HTERT RPE-1 (cell line): ENCODE data around the gene LRRC7.
"Not testable (repeated sequence)": the region's sequence is repeated elsewhere in the genome, so short reads cannot be mapped to it uniquely, and the experiment has no call there.

ENCODE experiments used
- in situ Hi-C: fragments of 300-500 bp; cut with MboI; formaldehyde crosslinking; loops from 4 replicates; pipeline ENCODE4 v1.14.3; 2020; ENCODE audit warnings: low sequenced_read_pairs

LRRC7 gene

DNA sequence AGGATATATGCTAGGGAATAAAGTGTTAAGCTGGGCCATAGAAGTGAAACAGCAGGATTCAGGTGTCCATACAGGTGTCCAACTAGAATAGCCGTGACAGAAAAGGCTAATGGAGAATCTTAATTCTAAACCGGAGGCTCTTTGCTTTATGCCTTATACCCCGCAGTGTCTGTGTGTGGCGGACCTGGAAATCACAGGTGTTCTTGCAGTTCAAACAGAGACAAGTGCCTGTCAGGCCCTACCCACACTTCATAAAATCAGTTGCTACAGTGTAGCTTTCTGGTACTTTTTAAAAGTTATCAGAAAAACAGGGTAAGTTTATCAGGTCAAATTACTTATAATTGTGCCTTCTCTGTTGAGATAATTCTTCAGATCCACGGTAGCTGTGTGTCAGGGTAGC is 293.9 kb downstream of the LRRC7 start:
- in situ Hi-C loops: no loop called here

DNA sequence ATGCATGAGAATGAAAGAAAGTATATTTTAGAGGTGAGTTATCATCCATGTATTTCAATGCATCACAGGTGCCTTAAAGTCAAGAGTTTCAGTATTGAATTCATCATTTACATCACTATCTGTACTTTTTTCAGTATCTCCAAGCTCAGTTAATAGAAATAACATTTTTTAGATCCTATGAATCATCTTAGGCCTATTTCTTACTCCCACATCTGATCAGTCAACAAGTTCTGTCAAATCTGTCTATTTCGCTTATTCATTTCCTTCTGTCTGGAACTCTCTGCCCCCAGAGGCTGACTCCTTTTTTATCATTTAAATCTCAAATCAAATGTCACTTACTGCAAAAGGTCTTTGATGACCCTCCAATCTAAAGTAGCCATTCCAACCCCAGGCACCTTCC is 295.2 kb downstream of the LRRC7 start:
- in situ Hi-C loops: no loop called here

DNA sequence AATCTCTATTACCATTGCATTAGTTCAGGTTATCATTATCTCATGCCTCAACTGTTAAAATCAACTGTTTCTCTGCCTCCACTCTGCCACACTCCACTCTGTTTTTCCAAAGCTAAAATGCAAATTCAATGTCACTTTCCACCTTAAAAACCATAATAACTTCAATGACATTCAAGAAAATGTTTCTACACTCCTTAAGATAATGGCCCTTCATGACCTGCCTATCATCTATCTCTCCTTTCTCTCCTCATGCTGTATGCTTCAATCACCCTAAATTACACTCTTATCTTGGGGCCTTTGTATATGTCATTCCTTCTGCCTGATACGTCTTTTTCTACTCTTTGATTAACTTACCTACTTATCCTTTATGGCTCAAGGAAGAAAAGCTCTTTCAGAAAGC is 296.0 kb downstream of the LRRC7 start:
- in situ Hi-C loops: no loop called here

DNA sequence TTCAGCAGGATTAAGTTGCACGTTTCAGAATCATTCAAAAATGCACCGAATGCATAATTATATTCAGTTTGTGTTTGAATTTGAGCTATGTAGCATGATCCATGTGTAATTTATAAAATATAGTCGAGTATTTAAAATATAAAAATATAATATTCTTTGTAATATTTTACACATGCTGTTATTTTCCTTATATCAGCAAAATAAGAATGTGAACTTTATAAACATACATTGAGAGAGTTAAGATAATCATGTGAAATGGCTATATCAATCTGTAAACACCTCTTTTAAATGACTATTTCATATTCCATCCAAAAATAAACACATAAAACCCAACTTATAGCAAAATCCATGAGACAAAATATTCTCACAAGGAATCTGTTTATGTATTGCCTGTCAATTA is 303.7 kb downstream of the LRRC7 start:
- in situ Hi-C loops: no loop called here

DNA sequence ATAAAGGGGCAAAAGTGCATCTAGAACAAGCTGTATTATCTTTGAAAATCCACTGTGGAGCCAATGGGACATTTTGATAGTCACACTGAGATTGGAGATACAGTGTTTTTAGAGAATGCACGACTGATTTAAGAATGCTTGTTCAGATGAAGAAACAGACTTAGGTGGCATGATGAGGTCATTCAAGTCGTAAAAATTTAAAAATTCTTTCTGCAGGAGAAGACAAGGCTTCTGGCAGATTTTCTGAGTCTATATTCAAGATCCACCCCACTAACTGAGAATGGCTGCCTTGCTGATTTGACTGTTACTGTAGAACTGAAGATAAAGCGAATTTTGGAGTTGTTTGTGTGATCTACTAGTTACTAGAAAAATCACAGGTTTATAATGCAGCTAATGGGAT is 310.6 kb downstream of the LRRC7 start:
- in situ Hi-C loops: no loop called here

DNA sequence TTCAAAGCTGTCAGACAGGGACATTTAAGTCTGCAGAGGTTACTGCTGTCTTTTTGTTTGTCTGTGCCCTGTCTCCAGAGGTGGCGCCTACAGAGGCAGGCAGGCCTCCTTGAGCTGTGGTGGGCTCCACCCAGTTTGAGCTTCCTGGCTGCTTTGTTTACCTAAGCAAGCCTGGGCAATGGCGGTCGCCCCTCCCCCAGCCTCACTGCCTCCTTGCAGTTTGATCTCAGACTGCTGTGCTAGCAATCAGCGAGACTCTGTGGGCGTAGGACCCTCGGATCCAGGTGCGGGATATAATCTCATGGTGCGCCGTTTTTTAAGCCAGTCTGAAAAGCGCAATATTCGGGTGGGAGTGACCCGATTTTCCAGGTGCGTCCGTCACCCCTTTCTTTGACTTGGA is 320.3 kb downstream of the LRRC7 start:
- in situ Hi-C loops: not testable (repeated sequence)

DNA sequence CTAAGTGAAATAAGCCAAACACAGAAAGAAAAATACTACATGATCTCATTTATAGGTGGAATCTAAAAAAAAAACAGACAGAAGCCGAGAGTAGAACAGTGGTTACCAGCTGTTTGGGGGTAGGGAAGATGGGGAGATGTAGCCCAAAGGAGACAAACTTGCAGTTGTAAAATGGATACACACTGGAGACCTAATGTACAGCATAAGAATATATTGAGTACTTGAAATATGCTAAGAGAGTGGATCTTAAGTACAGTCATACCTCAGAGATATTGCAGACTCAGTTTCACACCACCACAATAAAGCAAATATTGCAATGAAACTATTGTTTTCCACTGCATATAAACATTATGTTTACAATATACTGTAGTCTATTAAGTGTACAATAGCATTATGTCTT is 320.9 kb downstream of the LRRC7 start:
- in situ Hi-C loops: no loop called here

DNA sequence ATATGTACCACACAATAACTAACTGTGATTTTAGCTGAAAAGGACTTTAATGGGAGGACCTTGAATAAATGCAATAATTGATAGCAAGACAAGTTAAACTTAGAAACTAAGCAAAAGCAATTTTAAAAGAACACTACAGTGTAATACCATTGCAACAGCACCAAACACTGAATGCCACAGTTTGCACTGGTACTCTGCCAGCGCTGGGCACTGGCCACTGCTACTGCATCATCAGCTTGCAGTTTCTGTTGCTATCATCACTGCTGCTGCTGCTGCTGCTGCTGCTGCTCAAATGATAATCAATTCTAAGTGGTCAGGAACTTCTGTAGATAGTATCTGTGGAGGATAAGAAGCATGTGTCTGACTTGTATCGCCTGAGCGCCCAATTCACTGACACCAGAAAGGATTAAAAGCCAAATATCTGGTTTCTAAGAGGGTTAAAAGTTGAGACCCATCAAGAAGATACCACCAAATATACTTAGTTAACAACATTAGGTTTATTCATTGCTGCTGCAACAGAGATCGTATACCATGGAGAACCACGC is 330.8 kb downstream of the LRRC7 start:
- in situ Hi-C loops: no loop called here

DNA sequence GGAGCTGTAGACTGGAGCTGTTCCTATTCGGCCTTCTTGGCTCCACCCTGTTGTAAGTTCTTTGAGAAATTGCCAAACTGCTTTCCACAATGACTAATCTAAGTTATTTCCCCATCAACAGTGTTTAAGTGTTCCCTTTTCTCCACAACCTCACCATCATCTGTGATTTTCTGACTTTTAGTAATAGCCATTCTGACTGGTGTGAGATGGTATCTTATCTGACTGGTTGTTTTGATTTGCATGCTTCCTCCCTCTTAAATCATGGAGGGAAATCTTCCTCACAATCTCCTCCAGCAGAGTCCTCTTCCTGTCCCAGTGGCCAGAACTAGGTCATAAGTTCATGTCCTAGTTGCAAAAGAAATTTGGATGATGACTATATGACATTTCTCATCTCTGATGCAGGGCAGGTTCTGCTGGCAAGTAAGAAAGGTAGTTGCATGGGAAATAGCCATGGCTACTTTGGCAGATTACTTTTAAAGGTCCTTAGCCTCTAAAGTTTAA is 343.6 kb downstream of the LRRC7 start:
- in situ Hi-C loops: no loop called here

DNA sequence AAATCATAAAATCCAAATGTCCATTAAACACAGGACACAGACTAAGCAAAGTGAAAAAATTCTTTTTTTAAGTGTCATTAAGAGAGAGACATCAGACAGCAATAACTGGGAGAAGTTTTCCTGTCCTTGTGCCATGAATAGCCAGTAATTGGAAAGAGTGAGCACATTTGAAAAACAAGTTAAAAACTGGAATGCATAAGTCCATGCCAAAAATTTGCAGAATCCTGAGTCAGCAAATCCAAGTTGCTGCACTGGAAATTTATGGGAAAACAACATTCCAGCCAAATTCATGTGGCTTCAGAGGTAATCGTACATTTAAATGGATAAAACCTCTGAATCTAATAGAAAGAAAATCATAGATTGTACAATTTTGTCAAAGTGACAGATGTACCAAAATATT is 346.3 kb downstream of the LRRC7 start:
- in situ Hi-C loops: no loop called here

DNA sequence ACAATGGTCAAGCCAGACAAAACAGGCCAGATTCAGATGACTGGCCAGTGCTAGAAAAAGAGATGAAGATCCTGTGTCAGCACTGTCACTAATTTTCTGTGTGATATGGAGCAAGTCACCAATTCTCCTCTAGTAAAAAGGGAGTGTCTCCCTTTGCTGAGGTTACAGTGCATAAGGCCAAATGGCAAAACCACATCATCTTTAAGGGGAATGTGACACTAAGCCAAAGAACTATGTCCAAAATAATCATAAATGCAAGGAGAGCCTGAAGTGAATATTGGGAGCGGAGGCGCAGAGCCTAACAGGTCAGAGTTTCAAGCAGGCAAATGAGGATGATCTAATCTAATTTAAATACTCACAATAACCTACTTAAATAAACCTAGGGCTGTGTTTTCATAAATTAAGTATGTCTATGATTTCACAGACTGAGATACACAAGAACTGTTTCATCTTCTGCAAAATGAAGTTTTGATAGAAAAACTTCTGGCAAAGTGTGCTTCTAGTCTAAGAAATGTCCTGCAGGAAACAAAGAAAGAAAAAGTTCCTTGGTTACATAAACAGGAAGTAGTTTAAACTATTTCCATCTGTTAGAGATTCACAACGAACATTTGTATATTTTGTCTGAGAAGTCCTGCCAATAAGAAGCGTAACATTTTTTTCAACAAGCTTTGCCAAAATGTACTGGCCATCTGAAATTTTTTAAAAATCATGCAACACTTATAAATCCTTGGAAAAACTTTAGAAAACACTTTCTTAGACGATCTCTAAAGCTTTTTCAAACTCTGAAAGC is 347.4 kb downstream of the LRRC7 start:
- in situ Hi-C loops: no loop called here

DNA sequence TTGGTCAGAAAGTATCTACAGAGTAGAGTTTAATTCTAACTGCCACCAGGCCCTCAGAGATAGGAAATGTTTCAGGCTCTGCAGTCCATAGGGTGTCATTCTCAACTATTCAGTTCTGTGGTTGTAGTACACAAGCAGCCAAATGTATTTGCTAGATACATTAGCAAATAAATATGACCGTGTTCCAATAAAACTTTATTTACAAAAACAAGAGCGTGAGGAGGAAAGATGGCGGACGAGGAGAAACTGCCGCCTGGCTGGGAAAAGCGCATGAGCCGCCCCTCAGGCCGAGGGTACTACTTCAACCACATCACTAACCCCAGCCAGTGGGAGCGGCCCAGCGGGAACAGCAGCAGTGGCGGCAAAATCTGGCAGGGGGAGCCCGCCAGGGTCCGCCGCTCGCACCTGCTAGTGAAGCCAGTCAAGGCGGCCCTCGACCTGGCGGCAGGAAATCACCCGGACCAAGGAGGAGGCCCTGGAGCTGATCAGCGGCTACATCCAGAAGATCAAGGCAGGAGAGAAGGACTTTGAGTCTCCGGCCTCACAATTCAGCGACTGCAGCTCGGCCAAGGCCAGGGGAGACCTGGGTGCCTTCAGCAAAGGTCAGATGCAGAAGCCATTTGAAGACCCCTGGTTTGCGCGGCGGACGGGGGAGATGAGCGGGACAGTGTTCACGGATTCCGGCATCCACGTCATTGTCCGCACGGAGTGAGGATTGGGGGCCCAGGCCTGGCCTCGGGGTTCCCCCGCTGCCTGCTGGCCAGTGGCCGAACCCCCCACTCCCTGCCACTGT is 351.6 kb downstream of the LRRC7 start:
- in situ Hi-C loops: no loop called here

DNA sequence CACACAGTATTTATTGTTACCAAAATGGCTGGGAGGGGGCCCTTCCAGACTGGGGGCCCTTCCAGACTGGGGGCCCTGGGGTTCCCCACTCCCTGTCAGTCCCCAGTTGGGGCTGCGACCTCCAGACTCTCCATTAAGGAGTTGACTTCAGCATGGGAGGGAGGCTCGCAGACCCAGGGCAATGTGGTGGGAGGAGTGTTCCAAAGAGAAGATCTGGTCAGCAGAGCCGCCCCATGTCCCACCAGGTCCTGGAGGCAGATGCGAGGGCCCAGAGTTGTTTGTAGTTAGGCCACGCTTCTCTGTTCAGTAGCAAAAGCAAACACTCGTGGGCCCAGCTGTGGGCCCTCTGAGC is 352.2 kb downstream of the LRRC7 start:
- in situ Hi-C loops: no loop called here

DNA sequence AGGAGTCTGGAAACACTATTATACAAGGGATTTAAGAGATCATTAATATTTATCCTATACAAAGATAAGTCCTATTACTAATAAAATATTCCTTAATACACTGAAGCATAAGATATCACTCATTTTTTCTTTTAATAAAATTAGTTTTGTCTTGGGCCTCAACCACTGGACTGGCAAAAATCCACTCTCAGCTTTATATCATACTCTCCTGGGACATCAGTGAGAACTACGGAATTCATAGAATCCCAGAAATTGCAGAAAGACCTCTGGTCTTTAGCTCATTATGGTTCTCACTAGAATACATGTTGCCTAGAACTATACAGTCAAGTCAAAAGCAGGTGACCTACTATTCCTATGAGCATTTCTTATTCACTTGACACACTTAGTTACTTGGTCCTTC is 352.7 kb downstream of the LRRC7 start:
- in situ Hi-C loops: no loop called here

DNA sequence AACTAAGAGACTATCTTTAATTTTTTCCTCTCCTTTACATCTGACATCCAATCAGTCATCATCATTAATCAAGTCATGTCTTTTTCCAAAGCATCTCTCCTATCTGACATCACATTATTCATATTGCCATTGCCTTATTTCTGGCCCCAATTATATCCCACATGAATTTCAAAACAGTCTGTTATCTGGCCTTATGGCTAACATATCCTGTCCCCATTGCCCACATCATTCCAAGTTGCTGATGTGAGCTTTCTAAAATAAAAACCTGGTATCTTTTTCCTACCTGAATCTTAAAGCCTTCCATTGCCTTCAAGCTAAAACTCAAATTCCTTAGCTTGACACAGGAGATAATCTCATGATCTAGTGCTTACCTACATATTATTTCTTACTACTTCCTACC is 353.8 kb downstream of the LRRC7 start:
- in situ Hi-C loops: no loop called here

DNA sequence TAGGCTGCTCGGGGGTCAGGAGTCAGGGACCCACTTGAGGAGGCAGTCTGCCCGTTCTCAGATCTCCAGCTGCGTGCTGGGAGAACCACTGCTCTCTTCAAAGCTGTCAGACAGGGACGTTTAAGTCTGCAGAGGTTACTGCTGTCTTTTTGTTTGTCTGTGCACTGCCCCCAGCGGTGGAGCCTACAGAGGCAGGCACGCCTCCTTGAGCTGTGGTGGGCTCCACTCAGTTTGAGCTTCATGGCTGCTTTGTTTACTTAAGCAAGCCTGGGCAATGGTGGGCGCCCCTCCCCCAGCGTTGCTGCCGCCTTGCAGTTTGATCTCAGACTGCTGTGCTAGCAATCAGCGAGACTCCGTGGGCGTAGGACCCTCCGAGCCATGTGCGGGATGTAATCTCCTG is 360.5 kb downstream of the LRRC7 start:
- in situ Hi-C loops: not testable (repeated sequence)

DNA sequence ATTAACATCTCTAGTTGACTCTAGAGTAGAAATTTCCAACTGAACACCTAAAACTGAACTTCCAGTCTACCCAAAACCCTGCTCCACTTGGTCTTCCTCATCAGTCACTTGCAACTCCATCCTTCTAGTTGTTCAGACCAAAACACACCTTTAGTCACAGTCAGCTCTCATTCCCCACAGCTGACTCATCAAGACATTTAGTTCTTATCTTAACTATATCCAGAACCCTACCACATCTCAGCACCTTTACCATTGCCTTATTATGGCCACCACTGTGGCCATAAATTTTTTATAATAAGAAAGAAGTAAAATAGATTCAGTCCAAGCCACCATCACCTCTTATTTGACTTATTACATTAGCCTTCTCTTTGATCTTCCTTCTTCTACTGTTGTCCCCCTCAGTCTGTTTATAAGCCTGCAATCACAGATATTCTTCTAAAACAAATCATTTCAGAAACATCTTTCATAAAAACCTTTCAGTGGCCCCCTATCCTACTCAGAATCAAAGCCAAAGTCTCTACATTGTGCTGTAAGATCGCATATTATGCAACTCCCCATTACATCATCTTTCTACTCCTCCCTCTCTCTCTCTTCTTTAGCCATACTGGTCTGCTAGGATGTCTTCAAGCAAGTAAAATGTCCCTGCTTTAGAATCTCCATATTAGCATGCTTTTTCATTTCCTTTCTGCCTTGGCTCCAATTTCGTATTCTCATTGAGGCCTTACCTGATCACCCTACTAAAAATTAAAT is 361.8 kb downstream of the LRRC7 start:
- in situ Hi-C loops: no loop called here

DNA sequence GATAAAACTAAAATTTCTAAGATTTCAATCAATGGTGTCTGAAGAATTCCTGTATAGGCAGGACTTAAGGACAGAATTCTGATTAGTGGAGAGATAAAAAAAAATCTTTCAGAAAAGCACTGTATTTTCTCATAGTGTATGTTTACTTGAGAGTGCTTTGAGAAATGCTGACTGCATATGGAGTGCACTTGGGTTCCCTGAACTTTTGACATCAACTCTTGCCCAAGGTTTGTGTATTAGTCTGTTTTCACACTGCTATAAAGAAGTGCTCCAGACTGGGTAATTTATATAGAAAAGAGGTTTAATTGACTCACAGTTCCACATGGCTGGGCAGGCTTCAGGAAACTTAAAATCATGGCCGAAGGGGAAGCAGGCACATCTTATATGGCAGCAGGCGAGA is 362.7 kb downstream of the LRRC7 start:
- in situ Hi-C loops: no loop called here

DNA sequence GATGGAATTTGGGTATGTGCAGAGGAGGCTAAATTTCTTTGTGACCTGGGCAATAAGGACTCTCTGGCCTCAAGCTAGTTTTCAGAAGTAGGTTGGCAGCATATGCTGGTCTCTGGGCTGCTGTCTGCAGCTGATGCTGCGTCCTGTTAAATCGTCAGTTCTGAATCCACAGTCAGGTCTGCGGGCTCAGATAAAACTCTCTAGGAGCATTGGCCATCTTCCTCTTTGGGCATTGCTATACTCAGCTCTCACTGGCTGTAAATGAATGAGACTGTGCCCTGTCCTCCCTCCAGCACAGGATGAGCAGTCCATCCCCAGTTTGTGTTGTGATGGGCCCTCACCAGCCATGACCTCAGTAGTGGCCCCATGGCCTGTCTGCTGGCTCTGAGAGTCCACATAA is 365.0 kb downstream of the LRRC7 start:
- in situ Hi-C loops: no loop called here

DNA sequence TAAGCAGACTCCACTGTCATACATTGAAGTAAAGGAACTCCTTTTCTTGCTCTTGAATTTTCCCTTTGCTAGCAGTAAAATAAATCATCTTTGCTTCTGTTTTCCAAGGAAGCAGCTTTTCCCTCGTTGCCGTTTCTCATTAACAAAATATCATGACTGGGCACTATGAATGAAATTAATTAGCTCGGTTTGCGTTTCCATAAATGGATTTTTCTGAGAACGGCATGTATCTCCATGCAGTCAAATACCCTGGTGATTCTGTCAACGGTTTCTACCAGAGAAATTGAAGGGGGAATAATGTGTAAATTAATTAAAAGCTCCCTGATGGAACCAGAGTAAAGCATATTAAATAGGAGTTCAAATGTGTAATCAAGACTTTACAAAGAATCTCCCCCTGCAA is 372.5 kb downstream of the LRRC7 start:
- in situ Hi-C loops: no loop called here

DNA sequence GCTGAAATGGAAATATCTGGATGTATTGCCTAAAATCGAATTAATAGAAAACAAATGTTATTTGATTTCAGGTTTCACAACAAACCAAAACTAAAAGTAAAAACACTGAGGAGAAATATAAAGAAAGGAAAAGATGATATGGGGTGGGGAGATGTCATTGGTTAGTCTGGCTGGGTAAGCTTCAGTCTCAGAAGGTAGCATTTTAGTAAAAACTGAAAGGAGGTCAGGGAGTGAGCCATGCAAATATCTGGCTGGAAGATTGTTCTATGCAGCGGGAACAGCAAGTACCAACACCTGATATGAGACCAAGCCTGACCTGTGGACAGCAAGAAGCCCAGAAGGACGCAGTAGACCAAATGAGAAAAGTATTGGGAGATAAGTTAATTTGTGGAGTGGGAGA is 373.1 kb downstream of the LRRC7 start:
- in situ Hi-C loops: no loop called here
